Anterior cingulate cortex (tissue), 58 donors: Measurements from ENCODE around the gene RRAGC.
A peak's percentile ranks its signal among the peaks of the same experiment; 100 is the strongest.
"Not testable (repeated sequence)": the region's sequence is repeated elsewhere in the genome, so short reads cannot be mapped to it uniquely, and the experiment has no call there.

Source experiments
- DNase-seq, 58 donors: peaks; one replicate each; lab custom pipeline; 2025; lab: John Stamatoyannopoulos, UW

RRAGC gene

GRCh38 chr1:38858833-38859560, 575 bp downstream of the RRAGC start:
- DNase-seq: peak in 18 of 58 donors; percentile 23 to 66 (median 41)

DNA sequence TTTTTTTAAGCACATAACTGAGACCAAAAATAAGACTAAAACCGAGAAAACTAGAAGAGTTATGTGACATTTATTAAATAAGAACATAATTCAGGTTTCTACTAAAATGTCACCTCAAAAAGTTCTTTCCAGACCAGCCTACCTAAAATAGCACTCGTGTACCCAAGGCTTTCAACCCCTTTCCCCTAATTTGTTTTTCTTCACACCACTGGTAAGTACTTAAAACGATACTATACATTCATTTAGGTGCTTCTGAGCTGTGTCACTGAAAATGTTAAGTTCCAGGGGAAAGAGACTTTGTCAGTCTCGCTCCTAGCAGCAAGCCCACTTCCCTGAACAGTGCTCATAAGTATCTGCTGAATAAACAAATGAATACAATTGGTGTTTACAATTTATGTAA, 6.8 kb downstream of the RRAGC start:
- DNase-seq: no peak

GRCh38 chr1:38848071-38848470, 11.5 kb downstream of the RRAGC start:
- DNase-seq: no peak

- no peak for DNase-seq
These were observed 13.4 kb downstream of the RRAGC start for GRCh38 chr1:38846210-38846609.

DNA sequence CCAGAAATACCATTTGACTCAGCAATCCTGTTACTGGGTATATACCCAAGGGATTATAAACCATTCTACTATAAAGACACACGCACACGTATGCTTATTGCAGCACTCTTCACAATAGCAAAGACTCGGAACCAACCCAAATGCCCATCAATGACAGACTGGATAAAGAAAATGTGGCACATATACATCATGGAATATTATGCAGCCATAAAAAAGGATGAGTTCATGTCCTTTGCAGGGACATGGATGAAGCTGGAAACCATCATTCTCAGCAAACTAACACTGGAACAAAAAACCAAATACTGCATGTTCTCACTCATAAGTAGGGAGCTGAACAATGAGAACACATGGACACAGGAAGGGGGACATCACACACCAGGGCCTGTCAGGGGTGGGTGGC, 14.5 kb downstream of the RRAGC start:
- not testable (repeated sequence) for DNase-seq

DNA sequence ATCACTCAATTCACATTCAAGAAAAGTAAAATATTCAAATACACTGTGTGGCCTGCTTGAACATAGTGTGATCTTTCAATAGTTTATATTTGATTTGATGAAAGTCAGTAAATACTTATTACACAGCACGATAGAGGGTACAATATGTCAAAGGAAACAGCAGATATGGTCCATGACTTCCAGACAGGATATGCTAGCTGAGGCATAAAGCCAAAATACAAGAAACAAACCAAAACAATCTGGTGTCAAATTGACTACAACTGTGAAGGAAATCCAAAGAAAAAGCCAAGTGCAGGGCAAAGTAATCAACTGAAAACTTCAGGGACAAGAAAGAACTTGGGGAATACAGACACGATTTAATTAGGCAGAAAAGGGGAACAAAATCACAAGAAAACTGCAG, 19.3 kb downstream of the RRAGC start:
- DNase-seq: no peak

- DNase-seq: no peak
These were observed 20.2 kb downstream of the RRAGC start for GRCh38 chr1:38839363-38839762.

DNA sequence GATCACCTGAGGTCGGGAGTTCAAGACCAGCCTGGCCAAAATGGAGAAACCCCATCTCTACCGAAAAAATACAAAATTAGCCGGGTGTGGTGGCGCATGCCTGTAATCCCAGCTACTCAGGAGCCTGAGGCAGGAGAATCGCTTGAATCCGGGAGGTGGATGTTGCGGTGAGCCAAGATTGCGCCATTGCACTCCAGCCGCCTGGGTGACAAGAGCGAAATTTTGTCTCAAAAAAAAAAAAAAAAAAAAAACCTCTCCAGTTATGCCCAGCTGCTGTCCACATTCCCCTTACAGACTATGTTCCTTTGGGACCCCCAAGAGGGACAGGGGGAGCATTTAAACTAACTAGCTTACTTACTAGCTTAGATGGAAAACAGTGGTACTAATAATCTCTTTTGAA, 23.3 kb downstream of the RRAGC start:
- not testable (repeated sequence) for DNase-seq

- DNase-seq: peak in 16 of 58 donors; percentile 5 to 82 (median 22)
These were observed 24.4 kb downstream of the RRAGC start for GRCh38 chr1:38834937-38835827.

- no peak for DNase-seq
These were observed 25.3 kb downstream of the RRAGC start for GRCh38 chr1:38834221-38834782.

- peak in 24 of 58 donors; percentile 5 to 72 (median 36) for DNase-seq
These were observed 26.4 kb downstream of the RRAGC start for GRCh38 chr1:38833146-38833545.

GRCh38 chr1:38832370-38832734, 27.2 kb downstream of the RRAGC start:
- no peak for DNase-seq

GRCh38 chr1:38831731-38832369, 27.7 kb downstream of the RRAGC start:
- DNase-seq: no peak

DNA sequence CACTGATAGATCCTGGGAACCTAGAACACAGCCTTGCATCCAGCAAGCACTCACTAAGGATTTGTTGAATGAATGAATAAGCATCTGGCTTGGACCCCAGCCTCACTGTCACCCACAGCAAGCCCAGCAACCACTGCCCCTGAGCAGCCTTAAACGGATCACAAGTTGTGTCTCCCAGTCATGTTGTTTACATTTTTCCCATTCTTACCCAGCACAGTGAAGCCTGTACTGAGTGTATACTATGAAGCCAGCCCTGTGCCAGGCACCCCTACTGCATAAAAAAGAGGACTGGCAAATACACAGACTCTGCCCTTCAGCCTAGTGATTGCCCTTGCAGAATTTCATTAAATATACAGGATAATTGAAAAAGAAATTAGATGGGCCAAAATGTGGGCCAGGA, 30.2 kb downstream of the RRAGC start:
- DNase-seq: no peak

DNA sequence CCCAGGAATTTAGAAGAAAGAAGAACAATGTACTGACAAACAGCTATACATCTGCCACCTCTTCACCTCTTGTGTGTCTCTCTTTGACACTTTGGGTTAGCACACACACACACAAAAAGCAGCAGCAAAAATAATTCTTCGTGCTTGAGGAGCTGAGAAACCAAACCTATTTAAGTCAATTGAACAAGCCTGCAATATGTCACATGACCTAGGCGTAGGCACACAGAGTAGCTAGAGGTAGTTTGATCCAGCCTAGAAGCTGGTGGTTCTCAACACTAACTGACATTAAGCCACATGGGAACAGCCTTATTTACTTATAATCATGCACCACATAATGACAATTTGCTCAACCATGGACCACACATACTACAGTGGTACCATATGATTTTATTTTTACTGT, 32.3 kb downstream of the RRAGC start:
- no peak for DNase-seq

- no peak for DNase-seq
These were observed 32.7 kb downstream of the RRAGC start for GRCh38 chr1:38826886-38827285.

- DNase-seq: no peak
These were observed 33.3 kb downstream of the RRAGC start for GRCh38 chr1:38826262-38826661.

- DNase-seq: no peak
These were observed 38.7 kb downstream of the RRAGC start for GRCh38 chr1:38820860-38821259.

- DNase-seq: no peak
These were observed 40.1 kb downstream of the RRAGC start for GRCh38 chr1:38819516-38819915.

DNA sequence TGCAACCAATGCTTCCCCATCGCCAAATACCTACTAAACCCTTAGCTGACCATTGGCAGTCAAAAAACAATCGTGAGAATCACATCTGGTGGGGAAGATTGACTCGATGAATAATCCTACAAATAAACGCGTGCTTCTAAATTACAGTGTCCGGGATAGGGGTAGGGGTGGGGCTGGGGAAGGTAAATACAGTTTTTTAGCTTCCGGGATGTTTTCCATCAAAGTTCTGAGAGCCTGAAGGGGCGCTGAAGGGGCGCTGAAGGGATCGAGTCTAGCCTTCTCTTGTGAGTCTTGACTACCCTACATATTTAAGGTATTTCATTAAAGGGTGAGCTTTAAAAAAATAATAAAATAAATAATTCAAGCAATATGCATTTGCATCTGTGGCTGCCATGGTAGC, 40.5 kb downstream of the RRAGC start:
- DNase-seq: no peak
